Measurements from ENCODE around the gene ABCE1. TPM values are rescaled to one million over a fixed set of nuclear protein-coding genes. Genes with fewer than 3 reads are reported as not detected.

Gene ABCE1
- total and polyA plus RNA-seq, 2 donors (not counting 3 experiments of a cell fraction or from before 2014, with no cell fraction given): 38.4 to 114 TPM

- no TSS peak for BruUV-seq (replicated peaks)
- Histone ChIP-seq H3K36me3 (ENCODE audit: control insufficient read depth in 2 of 2, extremely low read depth in 1 of 2, insufficient read depth in 2 of 2, low read length in 2 of 2) (no peaks in the 10 kb centered on the region), H3K9me3 (replicated peaks; ENCODE audit: control insufficient read depth, insufficient read depth, low read length) (no peaks in the 10 kb centered on the region), H3K27ac (ENCODE audit: insufficient read depth, low read depth, low read length) (no peak overlapping the region), H2AFZ (ENCODE audit: low read depth, low read length) (no peak overlapping the region), H3K4me2 (ENCODE audit: insufficient read depth, low read length) (no peak overlapping the region), H3K9me1 (replicated peaks; ENCODE audit: control insufficient read depth, extremely low read depth, insufficient read depth, low read length) (no peaks in the 10 kb centered on the region), H3K4me1 (ENCODE audit: control insufficient read depth, extremely low read depth, insufficient read depth, low read length) (peaks cover 6% of the 10 kb centered on the region), H3K9ac (replicated peaks; ENCODE audit: extremely low read depth, insufficient read depth, low read length) (no peak overlapping the region), H3K79me2 (ENCODE audit: control insufficient read depth, insufficient read depth, low read length) (peaks cover 3% of the 10 kb centered on the region), H3K27me3 (ENCODE audit: control insufficient read depth in 2 of 2, insufficient read depth in 2 of 2, low read length in 2 of 2) (no peaks in the 10 kb centered on the region), H3K4me3 (replicated peaks in 1 of 3; ENCODE audit: insufficient read depth in 1 of 3, low read depth in 1 of 3, low read length in 3 of 3) (no peak overlapping the region), H4K20me1 (replicated peaks; ENCODE audit: control insufficient read depth, extremely low read depth, insufficient read depth, low read length) (no peaks in the 10 kb centered on the region)
- TF ChIP-seq CTCF (IDR thresholded peaks at IDR 0.05; ENCODE audit: extremely low read depth in 1 of 2, insufficient read depth in 1 of 2, low read depth in 1 of 2, low read length in 2 of 2): peak in 1 of 2 donors; percentile 13
- no peak for TF ChIP-seq MAX (IDR thresholded peaks at IDR 0.05; ENCODE audit: insufficient read depth, insufficient read length)
- ChIA-PET POLR2A (interaction anchor here (1.1 kb wide), 1 partner anchor 37 kb away, joined by 4 read pairs; the partner anchor contains the start of genes ABCE1 and ANAPC10), CTCF (interaction anchor here (0.6 to 2.8 kb wide), 30 partner anchors 8 to 1286 kb away, joined by 3 to 23 read pairs (median 4); partner anchors contain the start of genes ABCE1, ANAPC10 and ZNF827)
- FAIRE-seq (peak; percentile 38), DNase-seq (ENCODE audit: low read depth, low spot score) (peak; percentile 73)
- dilution Hi-C loops (cut with MboI; ENCODE audit: extremely low pct_ligation_motif_present, low sequenced_read_pairs) (no loop called here), intact Hi-C loops (cut with micrococcal nuclease) (loop anchor here (1.0 to 10.0 kb wide), 5 partner anchors 309 to 887 kb away; partner anchors contain the start of gene HHIP)
Observed at GRCh38 chr4:145061318-145061920, 36.7 kb upstream of the ABCE1 start.

- POLR2A ChIA-PET: no interaction called here
- CTCF ChIA-PET: interaction anchor here (1.1 to 1.8 kb wide), 2 partner anchors 32 to 551 kb away, joined by 3 to 4 read pairs; partner anchors contain the start of genes ABCE1 and ANAPC10
- TF ChIP-seq GATA2 (IDR thresholded peaks at IDR 0.05; ENCODE audit: insufficient read depth, insufficient read length, low read depth, low read length) (no peak), MYC (IDR thresholded peaks at IDR 0.05; ENCODE audit: low read depth, low read length) (no peak), MAX (IDR thresholded peaks at IDR 0.05; ENCODE audit: insufficient read depth, insufficient read length) (no peak), POLR2A (IDR thresholded peaks at IDR 0.05; ENCODE audit: low read depth, low read length) (no peak), FOS (IDR thresholded peaks at IDR 0.05; ENCODE audit: borderline replicate concordance, insufficient read depth, low read length) (no peak), EZH2 (IDR thresholded peaks at IDR 0.05; ENCODE audit: borderline replicate concordance, low read depth, low read length, severe bottlenecking) (no peak), JUN (IDR thresholded peaks at IDR 0.05; ENCODE audit: borderline replicate concordance, insufficient read depth, insufficient read length, low read depth) (no peak)
- Histone ChIP-seq H2AFZ (ENCODE audit: low read depth, low read length) (no peak overlapping the region), H3K4me2 (ENCODE audit: insufficient read depth, low read length) (peak overlapping the region; percentile 5), H3K9me3 (replicated peaks; ENCODE audit: control insufficient read depth, insufficient read depth, low read length) (no peaks in the 10 kb centered on the region), H3K27me3 (ENCODE audit: control insufficient read depth in 2 of 2, insufficient read depth in 2 of 2, low read length in 2 of 2) (no peaks in the 10 kb centered on the region), H3K27ac (ENCODE audit: insufficient read depth, low read depth, low read length) (no peak overlapping the region), H4K20me1 (replicated peaks; ENCODE audit: control insufficient read depth, extremely low read depth, insufficient read depth, low read length) (no peaks in the 10 kb centered on the region), H3K9ac (replicated peaks; ENCODE audit: extremely low read depth, insufficient read depth, low read length) (no peak overlapping the region), H3K4me1 (ENCODE audit: control insufficient read depth, extremely low read depth, insufficient read depth, low read length) (peaks cover 10% of the 10 kb centered on the region), H3K36me3 (ENCODE audit: control insufficient read depth in 2 of 2, extremely low read depth in 1 of 2, insufficient read depth in 2 of 2, low read length in 2 of 2) (no peaks in the 10 kb centered on the region), H3K79me2 (ENCODE audit: control insufficient read depth, insufficient read depth, low read length) (peaks cover 3% of the 10 kb centered on the region), H3K4me3 (replicated peaks in 1 of 3; ENCODE audit: insufficient read depth in 1 of 3, low read depth in 1 of 3, low read length in 3 of 3) (no peak overlapping the region), H3K9me1 (replicated peaks; ENCODE audit: control insufficient read depth, extremely low read depth, insufficient read depth, low read length) (no peaks in the 10 kb centered on the region)
- dilution Hi-C loops (cut with MboI; ENCODE audit: extremely low pct_ligation_motif_present, low sequenced_read_pairs) (no loop called here), intact Hi-C loops (cut with micrococcal nuclease) (loop anchor here (10.0 kb wide), 2 partner anchors 421 to 491 kb away; partner anchors contain the start of gene HHIP)
- peak; percentile 41 for DNase-seq (ENCODE audit: low read depth, low spot score)
- BruUV-seq (replicated peaks): no TSS peak
- no peak for FAIRE-seq
Observed at GRCh38 chr4:145066063-145066501, 32.0 kb upstream of the ABCE1 start.
